Measurements from ENCODE around the gene PGS1. TPM values are rescaled to one million over a fixed set of nuclear protein-coding genes. Genes with fewer than 3 reads are reported as not detected.

Gene PGS1
- total and polyA plus RNA-seq, 10 of the 15 experiments (the other 5 are each of a cell fraction or from before 2014, with no cell fraction given), result 1.3 to 37.6 (median 27.4) TPM

GRCh38 chr17:78398390-78398789, 19.9 kb downstream of the PGS1 start:
- POLR2A ChIA-PET, result no interaction called here
- peaks cover 6% of the 10 kb centered on the region for H3K79me2 ChIP-seq (ENCODE audit: control insufficient read depth, insufficient read depth, low read length)

GRCh38 chr17:78399028-78399692, 20.7 kb downstream of the PGS1 start:
- SMC1A ChIA-PET (ENCODE audit: uncharacterized antibody, unreplicated experiment), result no interaction called here
- RAD21 ChIA-PET (ENCODE audit: unreplicated experiment), result no interaction called here
- no peak for DNase-seq (ENCODE audit: low read depth, low spot score)
- no peak overlapping the region for H3K27ac ChIP-seq (ENCODE audit: control insufficient read depth, insufficient read depth)
- no peak overlapping the region for H3K9ac ChIP-seq (ENCODE audit: control insufficient read depth, insufficient read depth, low read length)
- H2AFZ ChIP-seq (ENCODE audit: control insufficient read depth, low read depth, low read length), result no peak overlapping the region
- in situ Hi-C loops (cut with MboI), result no loop called here
- POLR2A ChIA-PET, result no interaction called here
- intact Hi-C loops (cut with micrococcal nuclease; ENCODE audit: unreplicated experiment), result no loop called here
- no peak overlapping the region for H3K4me3 ChIP-seq
- no peaks in the 10 kb centered on the region; the same call in 1 of the 2 replicates for H4K20me1 ChIP-seq (ENCODE audit: control insufficient read depth, insufficient read depth)
- 89% methylated on average over 28 of the region's 28 CpGs for WGBS (ENCODE audit: insufficient coverage, insufficient replicate concordance, low lambda C conversion rate, missing lambda C conversion rate)
- CTCF ChIA-PET, result interaction anchor here (1.2 kb wide), 1 partner anchor 16 kb away, joined by 3 read pairs; no protein-coding TSS in a partner anchor
- H3K27me3 ChIP-seq (replicated peaks in 1 of 2; ENCODE audit: control insufficient read depth in 2 of 2, insufficient read depth in 2 of 2, low read length in 1 of 2), result no peaks in the 10 kb centered on the region
- H3K36me3 ChIP-seq (ENCODE audit: control insufficient read depth in 2 of 2, insufficient read depth in 2 of 2, low read length in 1 of 2), result peaks cover 43 to 54% of the 10 kb centered on the region in 2 experiments
- no peak for FAIRE-seq
- no TSS peak for BruUV-seq (replicated peaks)
- no peak for ATAC-seq
- H3K79me2 ChIP-seq (ENCODE audit: control insufficient read depth, insufficient read depth, low read length), result peaks cover 3% of the 10 kb centered on the region
- no peak for TF ChIP-seq NRF1 (conservative IDR thresholded peaks at IDR 0.05; ENCODE audit: low read depth, low read length)
- TF ChIP-seq USF1 (IDR thresholded peaks at IDR 0.05; ENCODE audit: borderline replicate concordance, extremely low read length, insufficient read depth, low read depth, low read length), result no peak
- TF ChIP-seq, protein P1, sequence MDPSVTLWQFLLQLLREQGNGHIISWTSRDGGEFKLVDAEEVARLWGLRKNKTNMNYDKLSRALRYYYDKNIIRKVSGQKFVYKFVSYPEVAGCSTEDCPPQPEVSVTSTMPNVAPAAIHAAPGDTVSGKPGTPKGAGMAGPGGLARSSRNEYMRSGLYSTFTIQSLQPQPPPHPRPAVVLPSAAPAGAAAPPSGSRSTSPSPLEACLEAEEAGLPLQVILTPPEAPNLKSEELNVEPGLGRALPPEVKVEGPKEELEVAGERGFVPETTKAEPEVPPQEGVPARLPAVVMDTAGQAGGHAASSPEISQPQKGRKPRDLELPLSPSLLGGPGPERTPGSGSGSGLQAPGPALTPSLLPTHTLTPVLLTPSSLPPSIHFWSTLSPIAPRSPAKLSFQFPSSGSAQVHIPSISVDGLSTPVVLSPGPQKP (IDR thresholded peaks at IDR 0.05; ENCODE audit: low read depth, low read length), result no peak
- no peak for TF ChIP-seq FOXM1 (IDR thresholded peaks at IDR 0.05; ENCODE audit: low read depth, low read length)
- TF ChIP-seq KLF5 (IDR thresholded peaks at IDR 0.05; ENCODE audit: partially characterized antibody), result no peak
- TF ChIP-seq NKRF (conservative IDR thresholded peaks at IDR 0.05), result no peak
- H3K4me2 ChIP-seq (ENCODE audit: control insufficient read depth, insufficient read depth), result no peak overlapping the region
- no peaks in the 10 kb centered on the region for H3K9me3 ChIP-seq (replicated peaks; ENCODE audit: control insufficient read depth, insufficient read depth, low read length)
- H3K4me1 ChIP-seq (ENCODE audit: control insufficient read depth, insufficient read depth, low read length), result no peaks in the 10 kb centered on the region

More at GRCh38 chr17:78398390-78398789, 19.9 kb downstream of the PGS1 start:
- intact Hi-C loops (cut with micrococcal nuclease; ENCODE audit: unreplicated experiment) (no loop called here), in situ Hi-C loops (cut with MboI) (no loop called here)
- TF ChIP-seq SIN3A (IDR thresholded peaks at IDR 0.05; ENCODE audit: low read depth, low read length) (no peak), JUND (IDR thresholded peaks at IDR 0.05; ENCODE audit: low read depth, low read length) (no peak), NR2F1 (conservative IDR thresholded peaks at IDR 0.05) (no peak), SREBF2 (IDR thresholded peaks at IDR 0.05; ENCODE audit: low read length) (no peak), RAD21 (IDR thresholded peaks at IDR 0.05; ENCODE audit: insufficient read depth, low read depth, low read length) (no peak)
- H4K20me1 ChIP-seq (ENCODE audit: control insufficient read depth, insufficient read depth), result no peaks in the 10 kb centered on the region; the same call in 1 of the 2 replicates
- ATAC-seq (no peak), FAIRE-seq (no peak), DNase-seq (ENCODE audit: low read depth, low spot score) (no peak)
- BruUV-seq (replicated peaks), result no TSS peak
- H2AFZ ChIP-seq (ENCODE audit: control insufficient read depth, low read depth, low read length), result no peak overlapping the region
- no peak overlapping the region for H3K27ac ChIP-seq (ENCODE audit: control insufficient read depth, insufficient read depth)
- H3K36me3 ChIP-seq (ENCODE audit: control insufficient read depth in 2 of 2, insufficient read depth in 2 of 2, low read length in 1 of 2), result peaks cover 40 to 47% of the 10 kb centered on the region in 2 experiments
- RAD21 ChIA-PET (ENCODE audit: unreplicated experiment), result no interaction called here
- WGBS (ENCODE audit: insufficient coverage, insufficient replicate concordance, low lambda C conversion rate, missing lambda C conversion rate), result 83% methylated on average over 3 of the region's 3 CpGs
- no peak overlapping the region for H3K4me2 ChIP-seq (ENCODE audit: control insufficient read depth, insufficient read depth)
- no peaks in the 10 kb centered on the region for H3K27me3 ChIP-seq (replicated peaks in 1 of 2; ENCODE audit: control insufficient read depth in 2 of 2, insufficient read depth in 2 of 2, low read length in 1 of 2)
- CTCF ChIA-PET, result interaction anchor here (1.2 kb wide), 1 partner anchor 15 kb away, joined by 3 read pairs; no protein-coding TSS in a partner anchor
- no peaks in the 10 kb centered on the region for H3K4me1 ChIP-seq (ENCODE audit: control insufficient read depth, insufficient read depth, low read length)
- no peak overlapping the region for H3K4me3 ChIP-seq
- no peak overlapping the region for H3K9ac ChIP-seq (ENCODE audit: control insufficient read depth, insufficient read depth, low read length)
- SMC1A ChIA-PET (ENCODE audit: uncharacterized antibody, unreplicated experiment), result no interaction called here
- H3K9me3 ChIP-seq (replicated peaks; ENCODE audit: control insufficient read depth, insufficient read depth, low read length), result no peaks in the 10 kb centered on the region
